Raji (cell line): Measurements from ENCODE around the gene ATG16L2.

Experiments used
- POLR2A ChIP-seq: IDR thresholded peaks from 2 replicates; pipeline ENCODE4 v1.6.1; 2011; ENCODE audit warnings: low read depth, low read length, control low read depth; ENCODE audit not compliant: insufficient read depth

The ATG16L2 gene

GRCh38 chr11:72776117-72776843 is 37.9 kb upstream of the ATG16L2 start:
- TF ChIP-seq POLR2A = no peak

- no peak for TF ChIP-seq POLR2A
Measured at GRCh38 chr11:72776844-72777754, 37.1 kb upstream of the ATG16L2 start.

- TF ChIP-seq POLR2A = no peak
Measured at GRCh38 chr11:72777755-72778278, 36.4 kb upstream of the ATG16L2 start.

GRCh38 chr11:72778535-72779494 is 35.4 kb upstream of the ATG16L2 start:
- no peak for TF ChIP-seq POLR2A

- TF ChIP-seq POLR2A = no peak
Measured at GRCh38 chr11:72779495-72780128, 34.6 kb upstream of the ATG16L2 start.

- TF ChIP-seq POLR2A = no peak
Measured at GRCh38 chr11:72780296-72781062, 33.7 kb upstream of the ATG16L2 start.

- TF ChIP-seq POLR2A = no peak
Measured at GRCh38 chr11:72781063-72781312, 33.2 kb upstream of the ATG16L2 start.

GRCh38 chr11:72781313-72782080 is 32.7 kb upstream of the ATG16L2 start:
- TF ChIP-seq POLR2A = no peak

- TF ChIP-seq POLR2A = no peak
Measured at GRCh38 chr11:72782081-72782920, 31.9 kb upstream of the ATG16L2 start.

GRCh38 chr11:72783144-72783905 is 30.9 kb upstream of the ATG16L2 start:
- TF ChIP-seq POLR2A = no peak

GRCh38 chr11:72784662-72785061 is 29.5 kb upstream of the ATG16L2 start:
- TF ChIP-seq POLR2A = no peak
